GM23248 (cell line): ENCODE measurements around the gene MROH7. TPM values are rescaled to one million over a fixed set of nuclear protein-coding genes. Genes with fewer than 3 reads are reported as not detected.

Source experiments
- DNase-seq: peaks from one replicate; pipeline ENCODE4 v3.0.0-alpha.2; 2015
- H2AFZ ChIP-seq: fragments of 200-600 bp; sonication (generic); 2 replicates; pipeline ENCODE4 v1.6.1; 2016; ENCODE audit warnings: antibody characterized with exemption
- H3F3A ChIP-seq: fragments of 200-600 bp; sonication (generic); 2 replicates; pipeline ENCODE4 v1.6.1; 2016; ENCODE audit warnings: mild to moderate bottlenecking, antibody characterized with exemption, mixed run types; ENCODE audit not compliant: insufficient read depth
- H3K27ac ChIP-seq: fragments of 200-600 bp; sonication (generic); 2 replicates; pipeline ENCODE4 v1.5.1; 2016; ENCODE audit warnings: mild to moderate bottlenecking
- H3K27me3 ChIP-seq: fragments of 200-600 bp; sonication (generic); replicated peaks from 2 replicates; pipeline ENCODE4 v1.6.1; 2016; ENCODE audit warnings: mild to moderate bottlenecking; ENCODE audit not compliant: insufficient read depth
- H3K36me3 ChIP-seq: fragments of 200-600 bp; sonication (generic); 2 replicates; pipeline ENCODE4 v1.6.1; 2016; ENCODE audit warnings: low read depth, mild to moderate bottlenecking
- H3K4me1 ChIP-seq: fragments of 200-600 bp; sonication (generic); 2 replicates; pipeline ENCODE4 v1.6.1; 2016; ENCODE audit warnings: mild to moderate bottlenecking; ENCODE audit not compliant: insufficient read depth
- H3K4me2 ChIP-seq: fragments of 200-600 bp; sonication (generic); one replicate; pipeline ENCODE4 v1.6.1; 2016; ENCODE audit warnings: mild to moderate bottlenecking; ENCODE audit not compliant: unreplicated experiment
- H3K4me3 ChIP-seq: fragments of 200-600 bp; sonication (generic); 2 replicates; pipeline ENCODE4 v1.5.1; 2016; ENCODE audit warnings: mild to moderate bottlenecking
- H3K79me2 ChIP-seq: fragments of 200-600 bp; sonication (generic); 2 replicates; pipeline ENCODE4 v1.6.1; 2016; ENCODE audit warnings: mild to moderate bottlenecking; ENCODE audit not compliant: insufficient read depth
- H3K9ac ChIP-seq: fragments of 200-600 bp; sonication (generic); 2 replicates; pipeline ENCODE4 v1.6.1; 2016; ENCODE audit warnings: mild to moderate bottlenecking
- H3K9me2 ChIP-seq: fragments of 200-600 bp; sonication (generic); 2 replicates; pipeline ENCODE4 v1.6.1; 2016; ENCODE audit warnings: mixed run types, mild to moderate bottlenecking, moderate library complexity; ENCODE audit not compliant: insufficient read depth
- H3K9me3 ChIP-seq: fragments of 200-600 bp; sonication (generic); one replicate; pipeline ENCODE4 v1.6.1; 2017; ENCODE audit warnings: low read depth
- H4K20me1 ChIP-seq: fragments of 200-600 bp; sonication (generic); 2 replicates; pipeline ENCODE4 v1.6.0; 2016; ENCODE audit not compliant: insufficient read depth
- EZH2 ChIP-seq: fragments of 200-600 bp; sonication (generic); IDR thresholded peaks from 2 replicates; pipeline ENCODE4 v1.6.1; 2018; ENCODE audit warnings: antibody characterized with exemption, mild to moderate bottlenecking; ENCODE audit not compliant: insufficient read depth, poor library complexity, severe bottlenecking
- EZH2phosphoT487 ChIP-seq: fragments of 200-600 bp; sonication (generic); IDR thresholded peaks from 2 replicates; pipeline ENCODE4 v1.6.1; 2018; ENCODE audit warnings: antibody characterized with exemption, moderate library complexity, mild to moderate bottlenecking, low read depth; ENCODE audit not compliant: insufficient read depth
- WGBS, 2 experiments: methylation state at CpG; one replicate each; pipeline ENCODE4 v1.1.6; 2015 to 2017; ENCODE audit warnings: low lambda C conversion rate in 2 of 2, low coverage in 1 of 2; ENCODE audit errors: missing lambda C conversion rate in 2 of 2; 5-methylcytosine and 5-hydroxymethylcytosine counted together
- in situ Hi-C: fragments of 300-500 bp; cut with MboI; formaldehyde crosslinking; loops from 2 replicates; pipeline ENCODE4 v1.15.0; 2020
- polyA plus RNA-seq: library from polyadenylated mRNA; unstranded; fragments of >200 nt; fragmentation: Nextera tagmentation; extraction: Ambion mirVana; gene quantifications from 2 replicates; pipeline ENCODE4 v1.2.1, GENCODE V29; 2016
- total RNA-seq: library from RNA; depleted of rRNA; stranded (reverse); fragments of >200 nt; shearing (Covaris generic); gene quantifications from 2 replicates; pipeline ENCODE4 v1.2.3, GENCODE V29; 2014; rRNA removed

MROH7 gene
- total RNA-seq, result 0.51 and 0.65 TPM in 2 replicates
- polyA plus RNA-seq, result 0.13 TPM in 1 of 2 replicates, not detected in the other

GRCh38 chr1:54640863-54641836 lies at the start of gene MROH7:
Gene MROH7, plus strand, starts transcription at chr1:54641786. Its CDS starts 11,141 bp downstream, at chr1:54652927.
- Histone ChIP-seq H4K20me1 (no peaks in the 10 kb centered on the region), H3K4me2 (no peak within 1 kb of the TSS), H3F3A (no peaks in the 10 kb centered on the region), H3K4me1 (no peaks in the 10 kb centered on the region), H3K27ac (no peak within 1 kb of the TSS), H2AFZ (no peak within 1 kb of the TSS), H3K9me3 (no peaks in the 10 kb centered on the region), H3K9ac (no peak within 1 kb of the TSS), H3K27me3 (no peaks in the 10 kb centered on the region), H3K4me3 (no peak within 1 kb of the TSS), H3K9me2 (no peaks in the 10 kb centered on the region), H3K36me3 (no peaks in the 10 kb centered on the region), H3K79me2 (no peaks in the 10 kb centered on the region)
- no peak for DNase-seq
- WGBS, 2 experiments, result 50 to 59% methylated on average over 8 of the region's 8 CpGs
- no peak for TF ChIP-seq EZH2
- no peak for TF ChIP-seq EZH2phosphoT487
- in situ Hi-C loops, result no loop called here

DNA sequence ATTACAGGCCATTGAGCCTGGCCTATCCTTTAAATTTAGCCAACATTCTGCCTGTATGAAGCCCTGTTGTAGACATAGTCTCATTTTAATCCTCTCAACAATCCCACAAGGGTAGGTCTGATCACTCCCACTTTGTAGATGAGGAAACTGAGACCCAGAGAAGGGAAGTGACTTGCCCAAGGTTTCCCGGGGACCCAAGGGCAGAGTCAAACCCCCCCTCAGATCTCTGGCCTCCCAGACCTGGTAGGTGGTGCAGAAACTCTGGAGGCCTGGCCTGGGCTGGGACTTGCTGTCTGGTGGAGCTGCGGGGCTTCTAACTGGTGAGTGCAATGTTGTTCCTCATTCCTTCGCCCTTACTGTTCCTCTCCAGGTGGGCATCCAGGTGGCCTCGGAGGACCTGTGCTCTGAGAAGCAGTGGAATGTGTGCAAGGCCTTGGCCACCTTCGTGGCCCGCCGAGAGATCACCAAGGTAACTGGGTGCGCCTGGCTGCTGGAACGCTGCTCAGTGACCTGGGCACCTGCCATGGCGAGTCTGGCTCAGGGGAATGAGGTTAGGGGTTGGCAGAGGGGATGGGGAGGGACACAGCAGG lies 47.9 kb upstream of the MROH7 start:
- Histone ChIP-seq H3K9me2 (no peaks in the 10 kb centered on the region), H3K9ac (no peak overlapping the region), H3K36me3 (no peaks in the 10 kb centered on the region), H3K4me2 (no peak overlapping the region), H3F3A (no peaks in the 10 kb centered on the region), H3K27me3 (no peaks in the 10 kb centered on the region), H3K79me2 (no peaks in the 10 kb centered on the region), H3K4me3 (no peak overlapping the region), H3K9me3 (no peaks in the 10 kb centered on the region), H4K20me1 (no peaks in the 10 kb centered on the region), H2AFZ (no peak overlapping the region), H3K4me1 (no peaks in the 10 kb centered on the region), H3K27ac (no peak overlapping the region)
- DNase-seq, result no peak
- TF ChIP-seq EZH2, result no peak
- TF ChIP-seq EZH2phosphoT487, result no peak
- in situ Hi-C loops, result no loop called here
- 85 to 91% methylated on average over 9 to 10 of the region's 10 CpGs for WGBS, 2 experiments

- Histone ChIP-seq H3K79me2 (no peaks in the 10 kb centered on the region), H2AFZ (no peak overlapping the region), H3K4me2 (no peak overlapping the region), H3K4me3 (no peak overlapping the region), H3K9ac (no peak overlapping the region), H3K27me3 (no peaks in the 10 kb centered on the region), H3K27ac (no peak overlapping the region), H3K9me3 (no peaks in the 10 kb centered on the region), H4K20me1 (no peaks in the 10 kb centered on the region), H3K4me1 (no peaks in the 10 kb centered on the region), H3K9me2 (no peaks in the 10 kb centered on the region), H3F3A (no peaks in the 10 kb centered on the region), H3K36me3 (no peaks in the 10 kb centered on the region)
- TF ChIP-seq EZH2 (no peak), EZH2phosphoT487 (no peak)
- in situ Hi-C loops, result no loop called here
- 93 to 94% methylated on average over 16 of the region's 16 CpGs for WGBS, 2 experiments
- no peak for DNase-seq
Observed at GRCh38 chr1:54594463-54594862, 47.1 kb upstream of the MROH7 start.

GRCh38 chr1:54595956-54596498 lies 45.6 kb upstream of the MROH7 start:
- DNase-seq, result no peak
- Histone ChIP-seq H2AFZ (no peak overlapping the region), H3K4me3 (no peak overlapping the region), H3K9me2 (no peaks in the 10 kb centered on the region), H3K27me3 (no peaks in the 10 kb centered on the region), H3K36me3 (no peaks in the 10 kb centered on the region), H3K4me1 (no peaks in the 10 kb centered on the region), H3K4me2 (no peak overlapping the region), H3K9ac (no peak overlapping the region), H3K27ac (no peak overlapping the region), H3K9me3 (no peaks in the 10 kb centered on the region), H3K79me2 (no peaks in the 10 kb centered on the region), H3F3A (no peaks in the 10 kb centered on the region), H4K20me1 (no peaks in the 10 kb centered on the region)
- in situ Hi-C loops, result no loop called here
- no peak for TF ChIP-seq EZH2
- no peak for TF ChIP-seq EZH2phosphoT487
- 93 to 95% methylated on average over 3 of the region's 3 CpGs for WGBS, 2 experiments
